GM12878 (cell line): Measurements from ENCODE around the gene PRR12. TPM values are rescaled to one million over a fixed set of nuclear protein-coding genes. Genes with fewer than 3 reads are reported as not detected.

ENCODE experiments used
- ATAC-seq: fragments of 200-7000 bp; cut with Tn5 transposase; 3 replicates; pipeline ENCODE4 v1.9.1; 2020; ENCODE audit warnings: mild to moderate bottlenecking, moderate library complexity
- BruUV-seq: library from RNA; stranded (reverse); fragments of 400-500 nt; replicated peaks from 2 replicates; lab custom pipeline; 2021; lab: Mats Ljungman, UMichigan
- CTCF ChIA-PET: fragments of 300-600 bp; sonication (Branson Sonifier 250); formaldehyde crosslinking; extraction: SDS; loops from one replicate; lab custom pipeline; 2021; ENCODE audit warnings: inconsistent platforms; lab: Yijun Ruan, JAX
- POLR2A ChIA-PET: fragments of 350-600 bp; formaldehyde crosslinking; extraction: SDS; loops from one replicate; lab custom pipeline; 2021; ENCODE audit warnings: inconsistent platforms; lab: Charles Lee
- RAD21 ChIA-PET: fragments of 300-600 bp; sonication (Branson Sonifier 250); formaldehyde crosslinking; loops from one replicate; lab custom pipeline; 2023; ENCODE audit warnings: antibody characterized with exemption; ENCODE audit not compliant: unreplicated experiment; lab: Charles Lee
- SMC1A ChIA-PET: fragments of 300-600 bp; sonication (Branson Sonifier 250); formaldehyde crosslinking; loops from one replicate; lab custom pipeline; 2023; ENCODE audit not compliant: unreplicated experiment, uncharacterized antibody; lab: Charles Lee
- DNase-seq: peaks from one replicate; pipeline ENCODE4 v3.0.0-alpha.2; 2011; ENCODE audit warnings: low read depth, low spot score
- FAIRE-seq: peaks from 3 replicates; lab custom pipeline; 2011; peaks lifted over from hg19 to GRCh38; lab: Jason Lieb, UNC
- H2AFZ ChIP-seq: 2 replicates; pipeline ENCODE4 v1.6.0; 2011; ENCODE audit warnings: low read depth, low read length, control low read depth; ENCODE audit not compliant: control insufficient read depth
- H3K27ac ChIP-seq: 2 replicates; pipeline ENCODE4 v1.5.1; 2011; ENCODE audit warnings: control low read depth; ENCODE audit not compliant: control insufficient read depth, insufficient read depth
- H3K27me3 ChIP-seq, 2 experiments: replicated peaks in 1 of 2; 2 replicates each; pipeline versions ENCODE4 v1.6.0 to v1.6.1; 2011; ENCODE audit warnings: low read length in 1 of 2; ENCODE audit not compliant: control insufficient read depth in 2 of 2, insufficient read depth in 2 of 2
- H3K36me3 ChIP-seq, 2 experiments: 2 replicates each; pipeline ENCODE4 v1.5.1; 2011; ENCODE audit warnings: low read length in 1 of 2; ENCODE audit not compliant: control insufficient read depth in 2 of 2, insufficient read depth in 2 of 2
- H3K4me1 ChIP-seq: 2 replicates; pipeline ENCODE4 v1.6.1; 2011; ENCODE audit warnings: mild to moderate bottlenecking, low read length, moderate library complexity, mixed read lengths; ENCODE audit not compliant: control insufficient read depth, insufficient read depth
- H3K4me2 ChIP-seq: 2 replicates; pipeline ENCODE4 v1.6.0; 2011; ENCODE audit warnings: control low read depth; ENCODE audit not compliant: control insufficient read depth, insufficient read depth
- H3K4me3 ChIP-seq: fragments of 200-600 bp; sonication (generic); 2 replicates; pipeline ENCODE4 v1.5.1; 2016
- H3K79me2 ChIP-seq: 2 replicates; pipeline ENCODE4 v1.6.0; 2011; ENCODE audit warnings: low read length; ENCODE audit not compliant: control insufficient read depth, insufficient read depth
- H3K9ac ChIP-seq: 2 replicates; pipeline ENCODE4 v1.8.0; 2011; ENCODE audit warnings: low read length, control low read depth, mixed read lengths; ENCODE audit not compliant: control insufficient read depth, insufficient read depth
- H3K9me3 ChIP-seq: replicated peaks from 3 replicates; pipeline ENCODE4 v1.5.1; 2011; ENCODE audit warnings: mild to moderate bottlenecking, low read length; ENCODE audit not compliant: control insufficient read depth, insufficient read depth
- H4K20me1 ChIP-seq: 2 replicates; pipeline ENCODE4 v1.6.0; 2011; ENCODE audit not compliant: control insufficient read depth, insufficient read depth
- BMI1 ChIP-seq: fragments of 450-650 bp; IDR thresholded peaks from 2 replicates; pipeline ENCODE4 v1.6.1; 2016; ENCODE audit warnings: mild to moderate bottlenecking, moderate library complexity, borderline replicate concordance
- E2F8 ChIP-seq: fragments of 450-650 bp; IDR thresholded peaks from 2 replicates; pipeline ENCODE4 v1.6.1; 2018; ENCODE audit warnings: mild to moderate bottlenecking, low read depth, moderate library complexity; ENCODE audit not compliant: partially characterized antibody
- HDAC6 ChIP-seq: fragments of 200-600 bp; sonication (generic); IDR thresholded peaks from one replicate; pipeline ENCODE4 v1.8.0; 2017; ENCODE audit warnings: antibody characterized with exemption; ENCODE audit not compliant: unreplicated experiment
- MEF2B ChIP-seq: fragments of 450-650 bp; IDR thresholded peaks from 2 replicates; pipeline ENCODE4 v1.6.1; 2018; ENCODE audit warnings: mild to moderate bottlenecking, moderate library complexity; ENCODE audit not compliant: partially characterized antibody, poor library complexity, severe bottlenecking
- NBN ChIP-seq: fragments of 450-650 bp; IDR thresholded peaks from 2 replicates; pipeline ENCODE4 v1.6.1; 2016
- NFYA ChIP-seq: IDR thresholded peaks from 2 replicates; pipeline ENCODE4 v1.6.1; 2011; ENCODE audit warnings: low read depth, mild to moderate bottlenecking, low read length, improper control_type of control experiment, borderline replicate concordance
- NR2C1 ChIP-seq: fragments of 450-650 bp; IDR thresholded peaks from 2 replicates; pipeline ENCODE4 v1.6.1; 2017; ENCODE audit warnings: antibody characterized with exemption, mild to moderate bottlenecking, moderate library complexity
- PAX5 ChIP-seq: IDR thresholded peaks from 2 replicates; pipeline ENCODE4 v1.6.1; 2011; ENCODE audit warnings: low read depth, low read length, borderline replicate concordance
- POLR2AphosphoS2 ChIP-seq: IDR thresholded peaks from 2 replicates; pipeline ENCODE4 v1.6.1; 2011; ENCODE audit warnings: low read depth, mild to moderate bottlenecking, low read length, improper control_type of control experiment, moderate library complexity
- RB1 ChIP-seq: fragments of 450-650 bp; formaldehyde crosslinking; IDR thresholded peaks from 2 replicates; pipeline ENCODE4 v1.6.1; 2017; ENCODE audit warnings: mild to moderate bottlenecking, borderline replicate concordance
- SP1 ChIP-seq: IDR thresholded peaks from one replicate; pipeline ENCODE4 v1.6.1; 2011; ENCODE audit warnings: low read depth, low read length
- STAT1 ChIP-seq: fragments of 450-650 bp; conservative IDR thresholded peaks from 2 replicates; pipeline ENCODE4 v1.6.1; 2014; ENCODE audit warnings: antibody characterized with exemption, mild to moderate bottlenecking
- STAT3 ChIP-seq: IDR thresholded peaks from 2 replicates; pipeline ENCODE4 v1.6.1; 2011; ENCODE audit warnings: low read depth, low read length, improper control_type of control experiment
- TARDBP ChIP-seq: IDR thresholded peaks from 2 replicates; pipeline ENCODE4 v1.6.1; 2016; ENCODE audit warnings: borderline replicate concordance
- ZNF207 ChIP-seq: fragments of 450-650 bp; IDR thresholded peaks from 2 replicates; pipeline ENCODE4 v1.6.1; 2014; ENCODE audit warnings: antibody characterized with exemption, mild to moderate bottlenecking, borderline replicate concordance
- ZNF384 ChIP-seq: IDR thresholded peaks from 2 replicates; pipeline ENCODE4 v1.6.1; 2012; ENCODE audit warnings: low read depth, mild to moderate bottlenecking, low read length, improper control_type of control experiment, borderline replicate concordance
- WGBS: methylation state at CpG from one replicate; pipeline ENCODE4 v1.1.6; 2016; ENCODE audit warnings: low lambda C conversion rate; ENCODE audit not compliant: insufficient replicate concordance, insufficient coverage; ENCODE audit errors: missing lambda C conversion rate; 5-methylcytosine and 5-hydroxymethylcytosine counted together
- in situ Hi-C: fragments of 300-500 bp; cut with MboI; formaldehyde crosslinking; loops from 9 replicates; pipeline ENCODE4 v1.14.3; 2018; ENCODE audit warnings: mixed read lengths
- intact Hi-C: fragments of 100-400 bp; cut with micrococcal nuclease; formaldehyde crosslinking; loops from one replicate; pipeline ENCODE4 v1.14.2; 2022; ENCODE audit not compliant: unreplicated experiment
- polyA plus RNA-seq, 11 experiments: library from polyadenylated mRNA; depleted of rRNA in 4 of 11; unstranded in 6 of 11; stranded (reverse) in 5 of 11; fragments of >200 nt; fragmentation: Nextera tagmentation in 4 of 11; fragmentation: Illumina TruSeq in 1 of 11; extraction: Ambion mirVana in 4 of 11; extraction: Trizol in 1 of 11; gene quantifications; 1 replicate in 1 of 11; 2 replicates in 10 of 11; pipeline versions ENCODE4 v1.2.1 to v1.2.3, GENCODE V29; 2011 to 2016; ENCODE audit warnings: inconsistent platforms in 2 of 11, missing spikeins in 2 of 11, low read depth in 1 of 11
- total RNA-seq, 4 experiments: library from RNA; depleted of rRNA in 3 of 4; stranded (reverse); fragments of >200 nt in 3 of 4; fragmentation: Illumina TruSeq in 1 of 4; extraction: Trizol in 1 of 4; gene quantifications; 2 replicates each; pipeline versions ENCODE4 v1.2.1 to v1.2.3, GENCODE V29; 2013 to 2021
- TF ChIP-seq, protein P1 (sequence below): fragments of 450-650 bp; IDR thresholded peaks from 2 replicates; pipeline ENCODE4 v1.6.1; 2016; ENCODE audit warnings: mild to moderate bottlenecking
- TF ChIP-seq, protein P2 (sequence below): IDR thresholded peaks from 2 replicates; pipeline ENCODE4 v1.6.1; 2011; ENCODE audit warnings: low read depth, mild to moderate bottlenecking, low read length, moderate library complexity, borderline replicate concordance; ENCODE audit errors: extremely low read depth

PRR12 gene
- total and polyA plus RNA-seq, 10 of the 15 experiments (the other 5 are each of a cell fraction or from before 2014, with no cell fraction given), result 0.02 to 25.3 (median 1.6) TPM

GRCh38 chr19:49544154-49544553 lies 46.8 kb upstream of the PRR12 start (continued):
- TF ChIP-seq PAX5 (no peak), ZNF207 (no peak)

GRCh38 chr19:49546825-49547565 lies 44.0 kb upstream of the PRR12 start:
- SMC1A ChIA-PET, result interaction anchor here (0.5 to 5.4 kb wide), 23 partner anchors 11 to 283 kb away, joined by 3 to 70 read pairs (median 4); partner anchors contain the start of gene FLT3LG
- H3K4me2 ChIP-seq, result no peak overlapping the region; the same call in 1 of the 2 replicates
- FAIRE-seq, result peak; percentile 92
- no peak overlapping the region for H3K9ac ChIP-seq
- POLR2A ChIA-PET, result interaction anchor here (0.9 to 1.8 kb wide), 2 partner anchors 47 to 51 kb away, joined by 4 to 7 read pairs; partner anchors contain the start of gene RPS11
- no TSS peak for BruUV-seq
- peak; percentile 85 for ATAC-seq
- no peaks in the 10 kb centered on the region for H4K20me1 ChIP-seq
- H3K36me3 ChIP-seq, result no peaks in the 10 kb centered on the region
- CTCF ChIA-PET, result interaction anchor here (0.7 to 3.3 kb wide), 38 partner anchors 9 to 321 kb away, joined by 3 to 37 read pairs (median 5); partner anchors contain the start of genes FLT3LG, PIH1D1, PRMT1 and RPL13A
- no peaks in the 10 kb centered on the region for H3K27me3 ChIP-seq
- DNase-seq, result peak; percentile 42
- H3K79me2 ChIP-seq, result no peaks in the 10 kb centered on the region
- WGBS, result 9% methylated on average over 9 of the region's 9 CpGs
- no peak overlapping the region for H2AFZ ChIP-seq
- H3K4me3 ChIP-seq, result no peak overlapping the region
- in situ Hi-C loops, result no loop called here
- intact Hi-C loops, result loop anchor here (1.0 to 2.0 kb wide), 2 partner anchors 41 to 74 kb away; no protein-coding TSS in a partner anchor
- H3K4me1 ChIP-seq, result no peaks in the 10 kb centered on the region
- H3K27ac ChIP-seq, result no peak overlapping the region
- RAD21 ChIA-PET, result interaction anchor here (0.7 to 2.4 kb wide), 15 partner anchors 13 to 129 kb away, joined by 3 to 27 read pairs (median 4); partner anchors contain the start of genes ALDH16A1, FLT3LG and RPL13A
- no peaks in the 10 kb centered on the region for H3K9me3 ChIP-seq
- TF ChIP-seq, protein P1, sequence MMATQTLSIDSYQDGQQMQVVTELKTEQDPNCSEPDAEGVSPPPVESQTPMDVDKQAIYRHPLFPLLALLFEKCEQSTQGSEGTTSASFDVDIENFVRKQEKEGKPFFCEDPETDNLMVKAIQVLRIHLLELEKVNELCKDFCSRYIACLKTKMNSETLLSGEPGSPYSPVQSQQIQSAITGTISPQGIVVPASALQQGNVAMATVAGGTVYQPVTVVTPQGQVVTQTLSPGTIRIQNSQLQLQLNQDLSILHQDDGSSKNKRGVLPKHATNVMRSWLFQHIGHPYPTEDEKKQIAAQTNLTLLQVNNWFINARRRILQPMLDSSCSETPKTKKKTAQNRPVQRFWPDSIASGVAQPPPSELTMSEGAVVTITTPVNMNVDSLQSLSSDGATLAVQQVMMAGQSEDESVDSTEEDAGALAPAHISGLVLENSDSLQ, result peak; percentile 48; the same call in 1 of the 2 replicates
- TF ChIP-seq E2F8 (no peak), STAT1 (no peak), BMI1 (no peak), TARDBP (no peak), SP1 (peak; percentile 19), ZNF384 (no peak), STAT3 (no peak), POLR2AphosphoS2 (no peak), RB1 (peak; percentile 52; the same call in 1 of the 2 replicates), HDAC6 (no peak), NBN (no peak), MEF2B (no peak), NR2C1 (no peak), NFYA (no peak)
- TF ChIP-seq, protein P2, sequence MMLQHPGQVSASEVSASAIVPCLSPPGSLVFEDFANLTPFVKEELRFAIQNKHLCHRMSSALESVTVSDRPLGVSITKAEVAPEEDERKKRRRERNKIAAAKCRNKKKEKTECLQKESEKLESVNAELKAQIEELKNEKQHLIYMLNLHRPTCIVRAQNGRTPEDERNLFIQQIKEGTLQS, result no peak
